ENCODE measurements around the gene GRM8. TPM values are rescaled to one million over a fixed set of nuclear protein-coding genes. Genes with fewer than 3 reads are reported as not detected.

The GRM8 gene
- total and polyA plus RNA-seq, 9 of the 15 experiments (the other 6 are each of a cell fraction or from before 2014, with no cell fraction given): 0.13 TPM; not detected in 7

GRCh38 chr7:126424985-126425384 lies 827.8 kb downstream of the GRM8 start:
- Histone ChIP-seq H3K4me1 (replicated peaks in 1 of 2; ENCODE audit: control insufficient read depth in 2 of 2, insufficient read depth in 2 of 2, low read length in 2 of 2) (no peaks in the 10 kb centered on the region), H3K27ac (ENCODE audit: extremely low read depth, low read depth, low read length) (no peak overlapping the region), H3K27me3 (ENCODE audit: control insufficient read depth in 2 of 2, insufficient read depth in 2 of 2, low read length in 2 of 2) (no peaks in the 10 kb centered on the region), H3K79me2 (ENCODE audit: control insufficient read depth, insufficient read depth, low read length) (no peaks in the 10 kb centered on the region), H3K9me3 (replicated peaks; ENCODE audit: control insufficient read depth, insufficient read depth, low read depth, low read length) (no peaks in the 10 kb centered on the region), H3K36me3 (ENCODE audit: control insufficient read depth, insufficient read depth, low read length) (no peaks in the 10 kb centered on the region), H3K4me3 (no peak overlapping the region), H3K9ac (ENCODE audit: insufficient read depth in 1 of 2, low read depth in 2 of 2, low read length in 2 of 2) (no peak overlapping the region), H4K20me1 (replicated peaks; ENCODE audit: control insufficient read depth, insufficient read depth, low read length) (no peaks in the 10 kb centered on the region), H2AFZ (ENCODE audit: low read depth, low read length) (no peak overlapping the region), H3K4me2 (ENCODE audit: insufficient read depth, low read length) (no peak overlapping the region), H3K9me1 (ENCODE audit: control insufficient read depth, insufficient read depth, low read length) (no peaks in the 10 kb centered on the region)
- ChIA-PET CTCF (ENCODE audit: low intra/inter-chr PET ratio) (no interaction called here), POLR2A (no interaction called here)
- no peak for DNase-seq (ENCODE audit: extremely low read depth in 1 of 4, low spot score in 3 of 4)
- no peak for ATAC-seq
- intact Hi-C loops (cut with micrococcal nuclease): no loop called here
- no TSS peak for BruUV-seq (replicated peaks)
- no peak for FAIRE-seq
- in situ Hi-C loops (cut with MboI): no loop called here
- 4% methylated on average over 1 of the region's 1 CpG for WGBS (ENCODE audit: insufficient coverage, low coverage, missing lambda C conversion rate)
- no peak for TF ChIP-seq NCOA1 (IDR thresholded peaks at IDR 0.05; ENCODE audit: low read depth)
- TF ChIP-seq PRPF4 (IDR thresholded peaks at IDR 0.05; ENCODE audit: insufficient read depth, low read depth, low read length, poor library complexity, severe bottlenecking): no peak
- no peak for TF ChIP-seq HSF4 (CRISPR knock-in tag; IDR thresholded peaks at IDR 0.05; ENCODE audit: borderline replicate concordance)
- TF ChIP-seq POLR2AphosphoS5 (IDR thresholded peaks at IDR 0.05; ENCODE audit: control insufficient read depth, insufficient read depth, low read depth, low read length): no peak
- TF ChIP-seq FOXA1 (IDR thresholded peaks at IDR 0.05; ENCODE audit: borderline replicate concordance): no peak
- no peak for TF ChIP-seq KLF13 (tag; IDR thresholded peaks at IDR 0.05; ENCODE audit: borderline replicate concordance, low read depth)
- no peak for TF ChIP-seq HDAC3 (IDR thresholded peaks at IDR 0.05; ENCODE audit: borderline replicate concordance, partially characterized antibody)
- TF ChIP-seq MYNN (IDR thresholded peaks at IDR 0.05): no peak
- TF ChIP-seq MYNN (CRISPR knock-in tag; IDR thresholded peaks at IDR 0.05): no peak
- no peak for TF ChIP-seq MTA2 (IDR thresholded peaks at IDR 0.05; ENCODE audit: low read depth)
- no peak for TF ChIP-seq THRA (IDR thresholded peaks at IDR 0.05)
- TF ChIP-seq GABPA (tag; conservative IDR thresholded peaks at IDR 0.05; ENCODE audit: low read depth): no peak
- no peak for TF ChIP-seq WHSC1 (IDR thresholded peaks at IDR 0.05; ENCODE audit: low read length)
- TF ChIP-seq, protein P1, sequence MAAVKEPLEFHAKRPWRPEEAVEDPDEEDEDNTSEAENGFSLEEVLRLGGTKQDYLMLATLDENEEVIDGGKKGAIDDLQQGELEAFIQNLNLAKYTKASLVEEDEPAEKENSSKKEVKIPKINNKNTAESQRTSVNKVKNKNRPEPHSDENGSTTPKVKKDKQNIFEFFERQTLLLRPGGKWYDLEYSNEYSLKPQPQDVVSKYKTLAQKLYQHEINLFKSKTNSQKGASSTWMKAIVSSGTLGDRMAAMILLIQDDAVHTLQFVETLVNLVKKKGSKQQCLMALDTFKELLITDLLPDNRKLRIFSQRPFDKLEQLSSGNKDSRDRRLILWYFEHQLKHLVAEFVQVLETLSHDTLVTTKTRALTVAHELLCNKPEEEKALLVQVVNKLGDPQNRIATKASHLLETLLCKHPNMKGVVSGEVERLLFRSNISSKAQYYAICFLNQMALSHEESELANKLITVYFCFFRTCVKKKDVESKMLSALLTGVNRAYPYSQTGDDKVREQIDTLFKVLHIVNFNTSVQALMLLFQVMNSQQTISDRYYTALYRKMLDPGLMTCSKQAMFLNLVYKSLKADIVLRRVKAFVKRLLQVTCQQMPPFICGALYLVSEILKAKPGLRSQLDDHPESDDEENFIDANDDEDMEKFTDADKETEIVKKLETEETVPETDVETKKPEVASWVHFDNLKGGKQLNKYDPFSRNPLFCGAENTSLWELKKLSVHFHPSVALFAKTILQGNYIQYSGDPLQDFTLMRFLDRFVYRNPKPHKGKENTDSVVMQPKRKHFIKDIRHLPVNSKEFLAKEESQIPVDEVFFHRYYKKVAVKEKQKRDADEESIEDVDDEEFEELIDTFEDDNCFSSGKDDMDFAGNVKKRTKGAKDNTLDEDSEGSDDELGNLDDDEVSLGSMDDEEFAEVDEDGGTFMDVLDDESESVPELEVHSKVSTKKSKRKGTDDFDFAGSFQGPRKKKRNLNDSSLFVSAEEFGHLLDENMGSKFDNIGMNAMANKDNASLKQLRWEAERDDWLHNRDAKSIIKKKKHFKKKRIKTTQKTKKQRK (IDR thresholded peaks at IDR 0.05; ENCODE audit: borderline replicate concordance, low read depth, low read length): no peak
- TF ChIP-seq CBX1 (IDR thresholded peaks at IDR 0.05; ENCODE audit: low read depth): no peak
- TF ChIP-seq GTF2A2 (tag; IDR thresholded peaks at IDR 0.05): no peak

All from K562 (cell line).